PC-9 (cell line): ENCODE data around the gene ITIH4. TPM values are rescaled to one million over a fixed set of nuclear protein-coding genes. Genes with fewer than 3 reads are reported as not detected.

Experiments
- BruUV-seq: library from RNA; stranded (reverse); fragments of 400-500 nt; replicated peaks from 2 replicates; lab custom pipeline; 2021; lab: Mats Ljungman, UMichigan
- CTCF ChIA-PET: fragments of 300-600 bp; sonication (Branson Sonifier 250); formaldehyde crosslinking; loops from one replicate; lab custom pipeline; 2022; ENCODE audit warnings: antibody characterized with exemption; lab: Charles Lee
- POLR2A ChIA-PET: fragments of 300-600 bp; sonication (Branson Sonifier 250); formaldehyde crosslinking; loops from one replicate; lab custom pipeline; 2022; ENCODE audit warnings: antibody characterized with exemption; ENCODE audit not compliant: unreplicated experiment; lab: Charles Lee
- DNase-seq, 2 experiments: peaks; one replicate each; pipeline versions ENCODE4 v3.0.0 to v3.0.0-alpha.2; 2015 to 2022; ENCODE audit warnings: mixed read lengths in 1 of 2
- H2AFZ ChIP-seq: fragments of 200-600 bp; sonication (generic); 2 replicates; pipeline ENCODE4 v1.8.1; 2017; ENCODE audit warnings: antibody characterized with exemption
- H3F3A ChIP-seq: fragments of 200-600 bp; sonication (generic); 2 replicates; pipeline ENCODE4 v1.8.1; 2017; ENCODE audit warnings: antibody characterized with exemption, mild to moderate bottlenecking, low read depth; ENCODE audit not compliant: insufficient read depth
- H3K27ac ChIP-seq: fragments of 200-600 bp; sonication (generic); 2 replicates; pipeline ENCODE4 v1.6.1; 2016; ENCODE audit warnings: mixed run types
- H3K27me3 ChIP-seq: fragments of 200-600 bp; sonication (generic); 2 replicates; pipeline ENCODE4 v1.6.1; 2016; ENCODE audit warnings: low read depth, mixed run types; ENCODE audit not compliant: insufficient read depth
- H3K36me3 ChIP-seq: fragments of 200-600 bp; sonication (generic); 2 replicates; pipeline ENCODE4 v1.6.1; 2016; ENCODE audit warnings: low read depth, mixed run types
- H3K4me1 ChIP-seq: fragments of 200-600 bp; sonication (generic); replicated peaks from 2 replicates; pipeline ENCODE4 v1.6.1; 2016; ENCODE audit warnings: mixed run types; ENCODE audit not compliant: insufficient read depth
- H3K4me2 ChIP-seq: fragments of 200-600 bp; sonication (generic); 2 replicates; pipeline ENCODE4 v1.6.1; 2017; ENCODE audit warnings: mixed run types
- H3K4me3 ChIP-seq: fragments of 200-600 bp; sonication (generic); 2 replicates; pipeline ENCODE4 v1.6.1; 2016; ENCODE audit warnings: mixed run types
- H3K79me2 ChIP-seq: fragments of 200-600 bp; sonication (generic); 2 replicates; pipeline ENCODE4 v1.6.1; 2017; ENCODE audit warnings: low read depth, mixed run types
- H3K9me2 ChIP-seq: fragments of 200-600 bp; sonication (generic); 2 replicates; pipeline ENCODE4 v1.8.1; 2017; ENCODE audit warnings: mild to moderate bottlenecking; ENCODE audit not compliant: insufficient read depth
- H3K9me3 ChIP-seq: fragments of 200-600 bp; sonication (generic); 2 replicates; pipeline ENCODE4 v1.8.1; 2016; ENCODE audit warnings: low read depth; ENCODE audit not compliant: insufficient read depth
- H4K20me1 ChIP-seq: fragments of 200-600 bp; sonication (generic); 2 replicates; pipeline ENCODE4 v1.8.1; 2017; ENCODE audit not compliant: insufficient read depth
- EZH2 ChIP-seq: fragments of 200-600 bp; sonication (generic); IDR thresholded peaks from 2 replicates; pipeline ENCODE4 v1.8.0; 2017; ENCODE audit warnings: antibody characterized with exemption, low read depth
- intact Hi-C: fragments of 100-400 bp; cut with micrococcal nuclease; formaldehyde crosslinking; loops from one replicate; pipeline ENCODE4 v1.10.0; 2022; ENCODE audit not compliant: unreplicated experiment
- total RNA-seq: library from RNA; stranded (reverse); gene quantifications from 2 replicates; pipeline ENCODE4 v1.2.3, GENCODE V29; 2021
- TF ChIP-seq, protein P1 (sequence below): fragments of 200-600 bp; sonication (generic); conservative IDR thresholded peaks from 2 replicates; pipeline ENCODE4 v1.6.1; 2017; ENCODE audit warnings: mixed run types, antibody characterized with exemption, mild to moderate bottlenecking, moderate library complexity

Gene ITIH4
- total RNA-seq, 1 experiment from 2014 or later = 2.5 TPM

- Histone ChIP-seq H3K36me3 (no peaks in the 10 kb centered on the region), H3K27me3 (no peaks in the 10 kb centered on the region), H3K4me2 (no peak overlapping the region), H3K79me2 (no peaks in the 10 kb centered on the region), H3K4me3 (no peak overlapping the region), H3K27ac (no peak overlapping the region), H3K9me2 (no peaks in the 10 kb centered on the region), H3F3A (no peaks in the 10 kb centered on the region), H4K20me1 (no peaks in the 10 kb centered on the region), H3K4me1 (no peaks in the 10 kb centered on the region), H3K9me3 (no peaks in the 10 kb centered on the region), H2AFZ (no peak overlapping the region)
- CTCF ChIA-PET = no interaction called here
- POLR2A ChIA-PET = no interaction called here
- intact Hi-C loops = no loop called here
- no peak for DNase-seq
- no TSS peak for BruUV-seq
- TF ChIP-seq, protein P1, sequence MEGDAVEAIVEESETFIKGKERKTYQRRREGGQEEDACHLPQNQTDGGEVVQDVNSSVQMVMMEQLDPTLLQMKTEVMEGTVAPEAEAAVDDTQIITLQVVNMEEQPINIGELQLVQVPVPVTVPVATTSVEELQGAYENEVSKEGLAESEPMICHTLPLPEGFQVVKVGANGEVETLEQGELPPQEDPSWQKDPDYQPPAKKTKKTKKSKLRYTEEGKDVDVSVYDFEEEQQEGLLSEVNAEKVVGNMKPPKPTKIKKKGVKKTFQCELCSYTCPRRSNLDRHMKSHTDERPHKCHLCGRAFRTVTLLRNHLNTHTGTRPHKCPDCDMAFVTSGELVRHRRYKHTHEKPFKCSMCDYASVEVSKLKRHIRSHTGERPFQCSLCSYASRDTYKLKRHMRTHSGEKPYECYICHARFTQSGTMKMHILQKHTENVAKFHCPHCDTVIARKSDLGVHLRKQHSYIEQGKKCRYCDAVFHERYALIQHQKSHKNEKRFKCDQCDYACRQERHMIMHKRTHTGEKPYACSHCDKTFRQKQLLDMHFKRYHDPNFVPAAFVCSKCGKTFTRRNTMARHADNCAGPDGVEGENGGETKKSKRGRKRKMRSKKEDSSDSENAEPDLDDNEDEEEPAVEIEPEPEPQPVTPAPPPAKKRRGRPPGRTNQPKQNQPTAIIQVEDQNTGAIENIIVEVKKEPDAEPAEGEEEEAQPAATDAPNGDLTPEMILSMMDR = no peak
- no peak for TF ChIP-seq EZH2
Measured at GRCh38 chr3:52841211-52841980, 10.9 kb upstream of the ITIH4 start.

GRCh38 chr3:52839892-52840545 is 9.5 kb upstream of the ITIH4 start:
- H4K20me1 ChIP-seq = no peaks in the 10 kb centered on the region
- H3K27me3 ChIP-seq = no peaks in the 10 kb centered on the region
- no peaks in the 10 kb centered on the region for H3K4me1 ChIP-seq
- no peaks in the 10 kb centered on the region for H3K79me2 ChIP-seq
- no peaks in the 10 kb centered on the region for H3K9me3 ChIP-seq
- H3K4me3 ChIP-seq = no peak overlapping the region
- BruUV-seq = no TSS peak
- H3K36me3 ChIP-seq = no peaks in the 10 kb centered on the region
- no peak overlapping the region for H3K27ac ChIP-seq
- H3K4me2 ChIP-seq = no peak overlapping the region
- TF ChIP-seq, protein P1 = no peak
- TF ChIP-seq EZH2 = no peak
- CTCF ChIA-PET = no interaction called here
- POLR2A ChIA-PET = no interaction called here
- intact Hi-C loops = no loop called here
- no peaks in the 10 kb centered on the region for H3F3A ChIP-seq
- H2AFZ ChIP-seq = no peak overlapping the region
- no peaks in the 10 kb centered on the region for H3K9me2 ChIP-seq
- DNase-seq = no peak

DNA sequence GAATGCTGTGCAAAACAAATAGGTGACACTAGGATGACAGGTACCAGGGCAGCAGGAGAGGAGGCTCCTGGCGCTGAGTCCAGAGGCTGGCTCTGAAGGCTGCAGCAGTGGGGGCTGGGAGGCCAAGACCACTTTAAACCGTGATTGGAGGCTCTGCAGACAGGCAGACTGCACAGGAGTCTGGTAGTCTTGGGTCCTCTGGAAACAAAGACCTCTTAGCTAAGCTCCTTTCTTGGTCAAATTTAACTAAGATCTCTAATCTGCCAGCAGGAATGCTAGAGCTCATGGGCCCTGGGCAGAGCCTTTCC is 8.8 kb upstream of the ITIH4 start:
- no peak overlapping the region for H3K4me2 ChIP-seq

More for the DNA sequence above, 8.8 kb upstream of the ITIH4 start:
- H4K20me1 ChIP-seq = no peaks in the 10 kb centered on the region
- no peak overlapping the region for H3K4me3 ChIP-seq
- DNase-seq = no peak
- TF ChIP-seq, protein P1 = no peak
- TF ChIP-seq EZH2 = no peak
- ChIA-PET POLR2A (no interaction called here), CTCF (no interaction called here)
- intact Hi-C loops = no loop called here
- no peaks in the 10 kb centered on the region for H3K4me1 ChIP-seq
- H3K9me3 ChIP-seq = no peaks in the 10 kb centered on the region
- no peak overlapping the region for H2AFZ ChIP-seq
- BruUV-seq = no TSS peak
- no peaks in the 10 kb centered on the region for H3K79me2 ChIP-seq
- H3K36me3 ChIP-seq = no peaks in the 10 kb centered on the region
- no peaks in the 10 kb centered on the region for H3K9me2 ChIP-seq
- no peak overlapping the region for H3K27ac ChIP-seq
- H3K27me3 ChIP-seq = no peaks in the 10 kb centered on the region
- no peaks in the 10 kb centered on the region for H3F3A ChIP-seq
